SK-N-SH treated with all-trans-retinoic acid at 6 μM for 48 hours (cell line): ENCODE results near the gene VSX2.

Source experiments
- ATAC-seq: fragments of 200-7000 bp; cut with Tn5 transposase; 3 replicates; pipeline ENCODE4 v1.9.1; 2020; ENCODE audit warnings: mild to moderate bottlenecking, moderate library complexity
- ARNTL ChIP-seq: fragments of 450-650 bp; formaldehyde crosslinking; IDR thresholded peaks from 2 replicates; pipeline ENCODE4 v1.5.0; 2020; ENCODE audit warnings: low read depth, mild to moderate bottlenecking, moderate library complexity, borderline replicate concordance
- BACH2 ChIP-seq: fragments of 250-450 bp; sonication (Bioruptor Pico); IDR thresholded peaks from 2 replicates; pipeline ENCODE4 v1.9.0; 2021; ENCODE audit warnings: mild to moderate bottlenecking, borderline replicate concordance
- CREB5 ChIP-seq: fragments of 250-450 bp; sonication (Bioruptor Pico); IDR thresholded peaks from 2 replicates; pipeline ENCODE4 v1.5.1; 2020; ENCODE audit warnings: low read depth, mild to moderate bottlenecking, moderate library complexity
- CSRNP3 ChIP-seq: fragments of 250-450 bp; sonication (Bioruptor Pico); IDR thresholded peaks from 2 replicates; pipeline ENCODE4 v1.5.1; 2021; ENCODE audit warnings: mild to moderate bottlenecking, moderate library complexity
- ESRRG ChIP-seq: fragments of 250-450 bp; sonication (Bioruptor Pico); IDR thresholded peaks from 2 replicates; pipeline ENCODE4 v1.6.1; 2021; ENCODE audit warnings: mild to moderate bottlenecking
- ISL1 ChIP-seq: fragments of 250-450 bp; sonication (Bioruptor Pico); IDR thresholded peaks from 2 replicates; pipeline ENCODE4 v2.1.2; 2022; ENCODE audit warnings: mild to moderate bottlenecking, moderate library complexity
- OSR1 ChIP-seq: fragments of 250-450 bp; sonication (Bioruptor Pico); IDR thresholded peaks from 2 replicates; pipeline ENCODE4 v1.8.0; 2022; ENCODE audit warnings: moderate library complexity, mild to moderate bottlenecking, inconsistent platforms
- PATZ1 ChIP-seq: fragments of 250-450 bp; sonication (Bioruptor Pico); IDR thresholded peaks from 2 replicates; pipeline ENCODE4 v1.8.0; 2020; ENCODE audit warnings: mild to moderate bottlenecking, moderate library complexity, borderline replicate concordance
- POU6F1 ChIP-seq: fragments of 250-450 bp; sonication (Bioruptor Pico); IDR thresholded peaks from 2 replicates; pipeline ENCODE4 v1.8.0; 2021; ENCODE audit warnings: low read depth, mild to moderate bottlenecking, moderate library complexity, borderline replicate concordance
- PPARA ChIP-seq: fragments of 250-450 bp; sonication (Bioruptor Pico); IDR thresholded peaks from 2 replicates; pipeline ENCODE4 v1.5.0; 2020; ENCODE audit warnings: mild to moderate bottlenecking, borderline replicate concordance
- RARB ChIP-seq: fragments of 250-450 bp; sonication (Bioruptor Pico); IDR thresholded peaks from 2 replicates; pipeline ENCODE4 v1.8.0; 2021; ENCODE audit warnings: mild to moderate bottlenecking, moderate library complexity
- TCF4 ChIP-seq: fragments of 250-450 bp; sonication (Bioruptor Pico); IDR thresholded peaks from 2 replicates; pipeline ENCODE4 v1.8.0; 2021; ENCODE audit warnings: mild to moderate bottlenecking, moderate library complexity, borderline replicate concordance
- TOX ChIP-seq: fragments of 250-450 bp; sonication (Bioruptor Pico); IDR thresholded peaks from 2 replicates; pipeline ENCODE4 v1.8.0; 2021; ENCODE audit warnings: mild to moderate bottlenecking, moderate library complexity, borderline replicate concordance
- ZC3H10 ChIP-seq: fragments of 250-450 bp; sonication (Bioruptor Pico); IDR thresholded peaks from 2 replicates; pipeline ENCODE4 v1.5.1; 2021; ENCODE audit warnings: mild to moderate bottlenecking, moderate library complexity
- ZFP3 ChIP-seq: fragments of 250-450 bp; sonication (Bioruptor Pico); IDR thresholded peaks from 2 replicates; pipeline ENCODE4 v1.5.0; 2020; ENCODE audit warnings: mild to moderate bottlenecking, moderate library complexity
- ZFP30 ChIP-seq: fragments of 450-650 bp; formaldehyde crosslinking; IDR thresholded peaks from 2 replicates; pipeline ENCODE4 v1.5.0; 2022; ENCODE audit warnings: mild to moderate bottlenecking, moderate library complexity
- ZNF565 ChIP-seq: fragments of 450-650 bp; formaldehyde crosslinking; conservative IDR thresholded peaks from 2 replicates; pipeline ENCODE4 v1.5.0; 2020; ENCODE audit warnings: low read depth, mild to moderate bottlenecking, moderate library complexity
- ZNF70 ChIP-seq: fragments of 450-650 bp; formaldehyde crosslinking; IDR thresholded peaks from 2 replicates; pipeline ENCODE4 v1.5.0; 2020; ENCODE audit warnings: mild to moderate bottlenecking, moderate library complexity
- ZNF8 ChIP-seq: fragments of 450-650 bp; formaldehyde crosslinking; IDR thresholded peaks from 2 replicates; pipeline ENCODE4 v1.5.0; 2020; ENCODE audit warnings: mild to moderate bottlenecking, moderate library complexity

VSX2 gene

GRCh38 chr14:74296037-74296467, 56.8 kb downstream of the VSX2 start (continued):
- TF ChIP-seq ZNF565 = no peak

GRCh38 chr14:74297986-74298385, 58.7 kb downstream of the VSX2 start:
- TF ChIP-seq BACH2 (CRISPR knock-in tag) (no peak), ESRRG (CRISPR knock-in tag) (no peak), TOX (CRISPR knock-in tag) (no peak), ZNF565 (no peak), ZNF8 (CRISPR knock-in tag) (no peak), RARB (CRISPR knock-in tag) (no peak), TCF4 (CRISPR knock-in tag) (no peak), POU6F1 (CRISPR knock-in tag) (no peak), ZFP30 (CRISPR knock-in tag) (no peak), PPARA (no peak), OSR1 (CRISPR knock-in tag) (no peak), ZNF70 (CRISPR knock-in tag) (no peak), PATZ1 (CRISPR knock-in tag) (no peak)
- no peak for ATAC-seq

GRCh38 chr14:74299061-74299545, 59.9 kb downstream of the VSX2 start:
- TF ChIP-seq ISL1 (CRISPR knock-in tag) (no peak), CREB5 (CRISPR knock-in tag) (no peak), TOX (CRISPR knock-in tag) (no peak), ZC3H10 (no peak), TCF4 (CRISPR knock-in tag) (no peak), RARB (CRISPR knock-in tag) (no peak), ARNTL (no peak), BACH2 (CRISPR knock-in tag) (no peak), CSRNP3 (CRISPR knock-in tag) (no peak), ZFP30 (CRISPR knock-in tag) (no peak), ZFP3 (CRISPR knock-in tag) (no peak), ZNF70 (CRISPR knock-in tag) (no peak), OSR1 (CRISPR knock-in tag) (no peak), PATZ1 (CRISPR knock-in tag) (no peak), POU6F1 (CRISPR knock-in tag) (no peak)
- TF ChIP-seq, all 23 proteins: peak for 0
- no peak for ATAC-seq
